HG02588 (cell line): ENCODE data around the gene ANKH.
"Not testable (repeated sequence)": the region's sequence is repeated elsewhere in the genome, so short reads cannot be mapped to it uniquely, and the experiment has no call there.

Source experiments
- ATAC-seq: cut with Tn5 transposase; IDR thresholded peaks from one replicate; pipeline ENCODE4 v1.9.1; 2021; ENCODE audit warnings: mild to moderate bottlenecking, moderate library complexity; ENCODE audit not compliant: unreplicated experiment

Gene ANKH

DNA sequence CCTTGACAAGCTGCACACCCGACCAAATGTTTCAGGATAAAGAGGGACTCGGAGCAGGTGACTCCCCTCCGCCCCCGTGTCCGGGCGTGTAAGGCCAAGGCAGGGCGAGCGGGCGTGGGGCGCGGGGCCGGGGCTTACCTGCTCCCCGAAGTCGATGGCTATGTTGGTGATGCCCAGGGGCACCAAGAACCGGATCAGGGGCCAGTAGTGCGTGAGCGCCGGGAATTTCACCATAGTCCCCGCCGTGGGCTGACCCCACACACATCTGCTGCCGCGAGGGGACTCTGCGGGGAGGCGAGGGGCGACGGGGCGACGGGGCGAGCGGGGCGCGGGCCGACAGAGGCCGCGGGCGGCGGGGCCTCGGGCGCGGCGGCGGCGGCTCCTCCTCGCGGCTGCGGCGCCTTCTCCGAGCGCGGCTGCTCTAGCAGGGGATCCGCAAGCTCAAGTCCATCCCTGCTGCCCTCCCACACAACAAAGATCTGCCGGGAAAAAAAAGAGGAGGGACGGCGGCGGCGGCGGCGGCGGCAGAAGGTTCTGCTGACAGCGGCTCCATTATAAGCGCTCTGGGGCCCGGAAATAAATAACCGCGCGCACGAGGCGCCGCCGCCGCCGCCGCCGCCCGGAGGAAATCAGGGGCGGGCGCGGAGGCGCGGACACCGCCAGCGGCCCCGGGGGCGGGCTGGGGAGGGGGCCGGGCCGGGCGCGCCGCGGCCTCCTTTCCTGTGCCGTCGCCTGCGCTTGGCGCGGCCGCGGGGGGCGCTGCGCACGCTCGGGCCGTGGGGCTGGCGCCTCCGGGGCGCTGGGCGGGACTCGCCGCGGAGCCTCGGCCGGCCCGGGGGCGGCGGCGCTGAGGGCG lies at the start of gene ANKH:
TSS of gene ANKH (minus strand) at position 565 of the 856 bp plus-strand sequence. CDS start at position 234, 331 bp downstream.
- peak; percentile 96 for ATAC-seq

DNA sequence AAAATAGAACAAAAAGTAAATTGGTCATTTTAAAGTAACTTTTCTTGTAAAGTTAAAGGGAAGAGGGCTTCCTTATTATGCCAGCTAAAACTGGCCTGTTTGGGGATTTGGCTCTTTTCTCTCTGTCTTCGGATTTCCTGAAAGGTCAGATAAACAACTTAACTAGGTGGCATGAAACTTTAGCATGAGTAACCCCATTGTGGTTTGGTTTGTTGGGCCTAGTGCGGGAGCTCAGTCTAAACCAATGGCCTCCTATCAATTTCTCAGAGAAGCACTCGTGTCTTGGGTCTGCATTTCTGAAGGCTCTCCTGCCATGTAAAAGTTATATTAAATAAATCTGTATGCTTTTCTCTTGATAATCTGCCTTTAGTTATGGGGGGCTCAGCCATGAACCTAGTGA lies 48.5 kb upstream of the ANKH start:
- no peak for ATAC-seq

DNA sequence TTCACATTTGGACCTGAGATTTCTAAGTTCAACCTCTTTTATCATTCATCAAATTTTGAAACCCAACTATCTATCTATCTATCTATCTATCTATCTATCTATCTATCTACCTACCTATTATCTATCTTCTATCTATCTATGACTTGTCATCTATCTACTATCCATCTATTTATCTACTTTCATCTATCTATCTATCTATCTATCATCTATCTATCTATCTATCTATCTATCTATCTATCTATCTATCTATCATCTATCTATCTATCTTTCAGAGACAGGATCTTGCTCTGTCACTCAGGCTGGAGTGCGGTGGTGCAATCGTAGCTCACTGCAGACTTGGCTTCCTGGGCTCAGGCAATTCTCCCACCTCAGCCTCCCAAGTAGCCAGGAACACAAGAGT lies 47.5 kb upstream of the ANKH start:
- ATAC-seq: not testable (repeated sequence)

DNA sequence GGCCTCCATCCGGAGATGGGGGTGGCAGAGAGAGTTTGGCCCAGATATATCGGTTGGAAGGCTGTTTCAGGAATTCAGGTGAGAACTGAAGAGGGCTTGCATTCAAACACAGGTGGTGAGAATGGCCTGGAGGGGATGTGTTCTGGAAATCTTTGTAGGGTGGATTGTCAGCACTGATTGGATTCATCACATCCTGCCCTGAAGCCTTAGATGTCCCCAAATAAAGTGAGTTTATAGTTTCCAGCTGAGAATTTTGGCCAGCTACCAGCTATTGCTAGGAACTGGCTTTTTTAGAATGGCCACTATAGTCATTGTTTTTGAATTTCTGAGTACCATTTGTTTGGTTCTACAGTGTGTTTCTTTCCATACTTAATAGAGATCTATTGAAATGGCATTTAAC lies 46.1 kb upstream of the ANKH start:
- no peak for ATAC-seq

DNA sequence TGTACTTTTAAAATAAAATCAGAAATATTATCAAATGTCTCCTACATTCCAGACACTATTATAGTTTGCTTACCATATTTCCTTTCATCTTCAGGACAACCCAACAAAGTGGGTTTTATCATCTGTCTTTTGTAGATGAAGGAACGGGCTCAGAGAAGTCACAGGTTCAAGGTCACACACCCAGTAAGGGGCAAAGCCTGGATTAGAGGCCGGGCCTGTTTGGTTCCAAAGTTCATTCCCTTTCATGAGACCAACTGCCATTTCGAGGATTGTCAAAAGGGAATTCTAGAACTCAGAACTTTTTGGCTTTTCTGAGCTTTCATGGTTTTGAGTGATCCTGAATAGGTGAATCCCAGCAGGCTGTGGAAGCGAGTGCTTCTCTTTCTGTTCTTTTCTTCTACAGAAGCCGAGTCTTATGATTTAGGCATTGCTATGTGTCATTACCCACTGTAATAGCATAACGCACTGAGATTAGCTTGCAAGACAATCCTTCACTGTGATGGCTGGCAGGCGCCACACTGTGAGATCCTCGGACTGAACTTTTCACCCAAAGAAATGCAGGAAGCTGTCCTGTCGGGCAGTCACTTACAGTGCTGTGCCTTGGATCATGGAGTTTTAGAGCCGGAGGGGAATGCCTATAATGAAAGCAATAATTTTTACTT lies 43.8 kb upstream of the ANKH start:
- no peak for ATAC-seq

DNA sequence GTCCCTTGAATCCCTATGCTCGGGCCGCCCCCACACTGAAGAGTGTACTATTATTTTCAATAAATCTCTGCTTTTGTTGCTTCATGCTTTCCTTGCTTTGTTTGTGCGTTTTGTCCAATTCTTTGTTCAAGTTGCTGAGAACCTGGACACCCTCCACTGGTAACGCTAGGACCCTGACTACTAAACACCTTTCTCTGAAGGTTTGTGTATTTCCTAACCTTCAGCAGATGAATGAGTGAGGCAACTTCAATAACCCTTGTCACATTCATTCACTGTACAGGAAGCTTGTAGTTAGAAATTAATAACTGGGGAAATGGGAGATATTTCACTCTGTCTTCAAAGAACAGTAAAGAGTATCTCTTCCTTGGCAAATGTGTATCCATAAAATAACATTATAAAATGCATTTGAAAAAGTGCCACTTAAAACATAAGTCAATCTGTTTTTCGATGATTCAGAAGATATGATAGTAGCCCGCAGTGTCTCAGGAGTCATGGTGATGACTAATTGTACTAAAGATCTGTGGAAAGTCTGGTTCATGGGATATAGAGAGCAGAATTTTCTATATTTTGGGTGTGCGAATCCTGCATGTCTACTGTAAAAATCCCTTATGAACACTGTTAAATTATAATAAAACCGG lies 43.2 kb upstream of the ANKH start:
- ATAC-seq: no peak

DNA sequence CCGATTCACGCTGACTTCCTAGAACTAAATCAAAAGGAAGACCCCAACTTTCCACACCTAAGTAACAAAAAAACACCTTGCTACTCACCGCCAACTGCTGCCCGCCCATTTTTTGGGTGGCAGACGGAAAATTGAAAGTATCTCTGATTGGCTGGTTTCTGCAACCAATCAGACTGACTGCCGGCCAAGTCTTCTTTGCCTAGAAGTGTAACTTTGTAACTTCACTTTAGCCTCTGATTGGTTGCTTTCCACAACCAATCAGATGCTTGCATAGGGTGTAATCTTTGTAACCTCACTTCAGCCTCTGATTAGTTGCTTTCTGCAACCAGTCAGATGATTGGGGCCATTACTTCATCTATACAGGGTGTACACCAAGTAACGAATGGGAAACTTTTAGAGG lies 42.6 kb upstream of the ANKH start:
- no peak for ATAC-seq

DNA sequence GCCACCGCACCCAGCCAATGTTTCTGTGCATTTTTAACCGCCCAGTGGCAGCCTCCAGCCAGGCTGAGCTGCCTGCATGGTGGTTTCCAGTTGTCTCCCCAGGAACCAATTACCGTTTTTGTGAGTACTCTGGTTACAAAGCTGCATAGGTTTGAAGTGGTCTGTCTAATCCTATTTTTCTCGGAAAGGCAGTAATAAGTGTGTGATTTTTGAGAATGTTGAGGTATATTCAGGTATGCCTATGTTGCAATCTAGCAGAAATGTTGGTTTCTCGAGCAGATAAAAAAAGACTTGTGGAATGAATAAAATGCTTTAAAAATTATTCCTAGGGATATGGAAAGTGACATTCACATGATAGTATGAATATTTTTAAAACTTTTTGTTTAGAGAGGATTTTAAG lies 41.5 kb upstream of the ANKH start:
- no peak for ATAC-seq

DNA sequence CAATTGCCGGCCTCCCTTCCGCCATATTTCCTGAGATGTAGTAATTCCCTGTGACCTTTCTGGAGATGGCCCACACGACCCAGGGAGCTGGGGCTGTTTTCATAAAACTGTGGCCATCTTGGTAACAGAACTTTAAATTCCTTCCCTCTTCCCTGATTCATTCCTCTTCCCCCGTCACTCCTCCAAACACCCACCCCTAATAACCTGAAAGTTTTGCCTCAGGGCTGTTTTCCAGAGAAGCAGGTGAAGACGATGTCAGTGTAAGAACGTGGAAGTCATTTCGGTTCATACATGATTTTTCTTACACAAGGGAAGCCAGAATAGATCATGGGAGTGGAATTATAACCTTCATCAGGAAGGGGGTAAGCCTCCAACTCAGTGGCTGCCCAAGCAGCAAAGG lies 40.6 kb upstream of the ANKH start:
- no peak for ATAC-seq

DNA sequence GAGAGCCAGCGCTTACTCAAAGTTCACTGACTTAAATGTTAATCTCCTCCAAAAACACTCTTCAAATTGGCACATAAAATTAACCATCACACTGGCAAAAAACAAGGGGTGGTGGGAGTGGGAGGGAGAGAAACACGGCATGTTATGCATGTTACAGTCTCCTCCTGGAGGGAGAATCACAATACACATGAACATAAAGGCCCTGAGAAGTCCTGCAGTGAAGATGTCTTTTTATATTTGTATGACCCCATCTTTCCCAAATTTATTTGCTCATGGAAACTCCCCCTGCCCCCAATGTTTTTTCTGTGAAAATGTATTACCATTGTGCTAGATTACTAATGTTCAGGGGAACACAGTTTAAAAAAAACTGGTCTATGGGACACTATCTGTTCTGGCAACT lies 37.8 kb upstream of the ANKH start:
- ATAC-seq: no peak

DNA sequence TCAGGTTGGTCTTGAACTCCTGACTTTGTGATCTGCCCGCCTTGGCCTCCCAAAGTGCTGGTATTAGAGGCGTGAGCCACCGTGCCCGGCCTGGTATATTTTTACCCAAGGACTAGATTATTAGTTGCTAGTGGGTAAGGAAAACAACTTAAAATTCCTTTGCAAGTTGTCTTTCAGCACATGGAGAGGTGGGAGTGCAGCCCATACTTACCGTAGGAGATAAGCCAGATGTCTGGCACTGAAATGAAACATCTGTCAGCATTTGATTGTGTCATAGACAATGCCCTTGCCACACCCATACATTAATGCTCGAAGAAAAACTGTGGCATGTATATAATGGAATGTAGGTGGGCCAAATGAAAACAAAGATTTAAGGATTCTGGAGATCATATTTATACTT lies 36.6 kb upstream of the ANKH start:
- ATAC-seq: no peak

DNA sequence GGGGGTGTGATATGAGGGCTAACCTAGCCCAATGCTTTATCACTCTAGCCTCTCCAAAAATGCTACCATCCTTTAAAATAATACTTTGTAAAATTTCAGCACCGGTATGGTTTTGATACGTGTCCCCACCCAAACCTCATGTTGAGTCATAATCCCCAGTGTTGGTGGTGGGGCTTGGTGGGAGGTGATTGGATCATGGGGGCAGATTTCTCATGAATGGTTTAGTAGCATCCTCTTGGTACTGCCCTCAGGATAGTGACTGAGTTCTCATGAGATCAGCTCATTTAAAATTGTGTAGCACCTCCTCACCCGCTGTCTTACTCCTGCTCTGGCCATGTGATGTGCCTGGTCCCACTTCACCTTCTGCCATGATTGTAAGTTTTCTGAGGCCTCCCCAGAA lies 35.0 kb upstream of the ANKH start:
- ATAC-seq: no peak

DNA sequence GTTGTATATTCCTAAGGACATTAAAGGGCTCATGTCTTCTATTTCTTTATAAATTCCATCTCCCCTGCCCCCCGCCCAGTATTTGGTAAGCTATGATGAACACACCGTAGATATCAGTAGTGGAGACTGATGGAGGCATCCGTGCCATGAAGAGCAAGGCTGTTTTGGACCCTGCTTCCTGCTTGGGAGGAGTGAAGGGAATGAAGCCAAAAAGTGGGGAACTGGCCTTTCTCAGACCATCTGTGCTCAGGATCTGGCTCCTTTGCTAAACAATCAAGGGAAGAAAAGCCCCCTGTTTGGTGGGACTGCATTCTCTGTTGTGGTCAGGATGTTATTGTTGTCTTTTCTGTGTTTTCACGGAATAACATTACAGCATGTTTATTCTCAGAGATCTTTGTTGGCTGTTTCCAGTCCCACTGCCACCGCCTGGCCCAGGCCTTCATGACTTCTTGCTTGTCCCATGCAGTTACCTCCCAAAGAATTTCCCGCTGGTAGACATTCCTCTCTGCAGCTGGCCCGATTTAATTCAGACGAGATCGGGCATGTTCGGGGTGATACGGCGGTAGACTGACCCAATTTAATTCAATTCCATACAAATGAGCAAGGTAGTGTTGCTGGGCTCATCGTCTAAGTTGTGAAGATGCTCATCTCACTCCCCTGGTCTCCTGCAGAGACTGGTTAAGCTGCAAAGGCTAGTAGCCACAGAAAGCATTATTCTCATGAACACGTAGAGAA lies 31.4 kb upstream of the ANKH start:
- no peak for ATAC-seq

DNA sequence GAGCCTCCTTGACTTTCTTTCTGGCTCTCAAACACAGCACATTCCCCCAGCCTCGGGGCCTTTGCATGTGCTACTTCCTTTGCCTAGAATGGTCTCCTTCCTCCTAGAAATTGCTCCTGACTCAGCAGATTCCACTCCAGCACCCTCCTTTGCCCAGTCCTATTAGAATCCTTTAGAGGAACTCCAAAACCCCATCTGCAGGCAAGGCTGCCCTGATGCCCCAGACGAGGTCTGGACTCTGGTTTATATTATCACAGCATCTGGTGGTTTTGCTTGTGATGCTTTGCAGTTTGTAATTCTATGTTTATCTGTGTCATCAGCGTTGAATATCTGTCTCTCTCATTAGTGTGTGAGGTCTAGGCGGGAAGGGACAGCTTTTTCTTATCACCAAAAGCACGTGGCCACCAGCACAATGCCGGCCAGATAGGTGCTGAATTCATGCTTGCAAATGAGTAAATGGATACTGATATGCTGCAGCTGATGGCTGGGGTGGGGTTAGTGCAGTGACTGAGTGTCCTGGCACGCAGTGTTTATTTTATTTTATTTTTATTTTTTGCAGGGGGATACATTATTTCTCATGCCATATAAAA lies 30.0 kb upstream of the ANKH start:
- no peak for ATAC-seq

DNA sequence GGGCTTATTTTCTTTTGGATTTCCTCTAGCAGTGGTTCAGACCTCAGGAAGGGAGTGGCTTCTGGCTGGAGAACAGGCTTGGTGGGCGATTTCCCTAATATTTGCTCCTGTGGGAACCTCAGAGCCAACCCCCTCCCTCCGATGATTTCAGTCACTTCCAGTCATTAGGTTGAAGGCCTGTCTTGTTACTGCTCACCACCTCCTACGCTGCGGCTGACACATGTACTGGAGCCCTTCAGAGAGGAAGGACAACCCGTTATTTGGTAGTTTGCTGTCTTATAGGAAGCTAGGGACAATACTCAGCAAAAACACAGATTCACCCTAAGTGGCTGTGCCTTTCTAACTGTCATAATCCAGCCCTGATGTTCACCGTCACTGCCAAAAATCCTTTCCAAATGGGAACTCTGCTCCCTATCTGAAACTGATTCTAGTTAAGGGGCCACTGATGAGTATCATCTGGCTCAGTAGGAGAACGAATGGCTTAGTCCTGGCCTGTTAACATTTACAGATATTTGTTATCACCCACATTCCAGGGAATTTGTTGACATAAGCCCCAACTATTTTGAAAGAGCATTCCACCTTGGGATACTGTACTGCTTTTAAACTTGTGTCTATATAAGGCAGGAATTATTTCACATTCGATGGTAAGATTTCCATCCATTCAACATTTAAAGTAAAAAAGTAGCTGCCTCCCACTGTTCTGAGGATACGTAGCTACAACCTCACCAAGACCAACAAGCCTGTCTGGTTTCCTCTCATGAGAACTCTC lies 29.3 kb upstream of the ANKH start:
- ATAC-seq: no peak

DNA sequence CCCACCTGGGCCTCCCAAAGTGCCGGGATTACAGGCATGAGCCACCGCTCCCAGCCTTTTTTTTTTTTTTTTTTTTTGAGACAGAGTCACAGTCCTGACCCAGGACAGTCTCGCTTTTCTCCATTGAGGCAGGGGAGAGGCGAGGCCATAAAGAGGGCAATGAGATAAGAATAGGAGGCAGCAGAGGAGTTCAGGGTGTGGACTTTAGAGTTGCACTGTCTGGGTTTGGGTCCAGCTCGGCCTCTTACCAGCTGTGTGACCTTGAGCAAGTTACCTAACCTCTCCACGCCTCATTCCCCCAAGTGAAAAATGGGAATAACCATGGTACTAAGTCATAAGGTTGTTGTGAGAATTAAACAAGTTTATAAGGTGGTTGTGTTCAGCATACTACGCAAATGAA lies 24.6 kb upstream of the ANKH start:
- no peak for ATAC-seq

DNA sequence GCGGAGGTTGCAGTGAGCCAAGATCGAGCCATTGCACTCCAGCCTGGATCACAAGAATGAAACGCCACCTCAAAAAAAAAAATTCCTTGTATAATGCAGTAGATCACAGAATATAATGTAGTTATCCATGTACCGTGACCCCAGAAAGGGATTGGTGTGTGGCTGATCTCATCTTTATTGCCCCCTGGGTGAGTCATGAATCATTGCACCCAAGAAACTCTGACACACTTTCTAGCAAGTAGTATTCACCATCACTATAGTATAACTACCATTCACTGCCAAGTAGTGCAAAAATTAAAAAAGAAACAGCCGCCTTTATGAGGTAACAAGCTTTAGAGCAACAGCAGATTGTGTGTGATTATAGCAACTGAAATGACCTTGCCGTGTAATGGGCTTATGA lies 23.7 kb upstream of the ANKH start:
- no peak for ATAC-seq

DNA sequence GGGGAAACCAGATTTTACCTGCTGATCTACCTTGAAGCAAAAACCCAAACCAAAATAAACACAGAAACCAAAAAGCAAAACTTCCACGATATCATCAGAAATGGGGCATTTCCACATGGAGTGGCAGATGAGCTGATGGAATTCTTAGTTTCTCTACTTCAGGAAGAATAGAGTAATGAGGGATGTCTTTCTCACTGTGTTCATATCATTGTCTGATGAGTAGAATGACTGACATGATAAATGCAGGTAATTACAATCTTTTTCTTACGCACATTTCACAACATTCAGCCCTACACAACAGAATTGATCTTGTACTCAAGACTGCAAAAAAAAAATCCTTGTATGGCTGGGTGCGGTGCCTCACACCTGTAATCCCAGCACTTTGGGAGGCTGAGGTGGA lies 23.2 kb upstream of the ANKH start:
- ATAC-seq: no peak

DNA sequence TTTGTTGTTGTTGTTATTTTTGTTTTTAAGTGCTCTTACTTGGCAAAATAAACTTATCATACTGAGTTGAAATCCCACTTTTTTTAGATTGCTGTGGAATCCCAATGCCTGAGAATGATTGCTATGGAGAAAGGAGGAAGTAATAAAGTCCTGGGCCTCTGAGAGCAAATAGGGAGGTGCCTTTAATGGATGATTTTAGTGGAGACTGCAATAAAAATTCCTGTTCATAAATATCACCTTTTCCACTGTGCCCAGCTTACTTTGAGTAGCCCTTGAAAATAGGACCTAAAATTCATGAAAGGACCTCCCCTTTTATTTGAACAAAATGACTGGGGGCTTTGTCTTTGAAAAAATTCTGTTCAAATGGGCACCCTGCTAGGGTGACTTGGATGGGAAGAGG lies 21.8 kb upstream of the ANKH start:
- no peak for ATAC-seq

DNA sequence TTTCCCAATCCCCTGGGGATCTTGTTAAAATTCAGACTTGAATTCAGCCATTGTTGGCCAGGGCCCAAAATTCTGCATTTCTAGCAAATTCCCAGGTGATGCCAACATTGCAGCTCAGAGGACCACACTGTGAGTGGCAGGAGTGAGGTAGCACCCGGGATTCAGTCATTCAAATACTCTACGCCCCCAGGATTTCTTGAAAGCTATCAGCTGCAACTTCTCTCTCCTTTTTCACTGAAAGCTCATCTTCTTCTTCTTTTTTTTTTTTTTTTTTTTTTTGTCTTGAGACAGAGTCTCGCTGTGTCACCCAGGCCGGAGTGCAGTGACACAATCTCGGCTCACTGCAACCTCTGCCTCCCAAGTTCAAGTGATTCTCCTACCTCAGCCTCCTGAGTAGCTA lies 19.3 kb upstream of the ANKH start:
- ATAC-seq: no peak
